Measurements from ENCODE around the gene KDELR1. TPM values are rescaled to one million over a fixed set of nuclear protein-coding genes. Genes with fewer than 3 reads are reported as not detected.

Gene KDELR1
- total and polyA plus RNA-seq, 7 donors = 61.5 to 195 (median 76.8) TPM

DNA sequence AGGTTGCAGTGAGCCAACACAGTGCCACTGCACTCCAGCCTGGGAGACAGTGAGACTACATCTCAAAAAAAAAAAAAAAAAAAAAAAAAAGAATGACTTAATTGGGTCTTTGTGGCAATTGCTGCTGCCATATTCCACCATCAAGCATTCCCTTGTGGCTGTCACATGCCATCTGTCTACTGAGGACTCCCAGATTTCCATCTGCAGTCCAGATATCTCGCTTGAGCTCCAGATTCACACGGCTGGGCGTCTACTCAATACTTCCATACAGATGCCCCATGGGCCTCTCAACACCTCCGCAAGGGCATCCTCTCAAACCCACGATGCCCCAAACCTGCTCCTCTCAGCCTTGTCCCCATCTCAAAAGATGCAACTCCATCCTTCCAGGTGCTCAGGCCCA is 40.5 kb downstream of the KDELR1 start:
- H3K9me3 ChIP-seq = no peaks in the 10 kb centered on the region
- intact Hi-C loops (cut with DNase I) = no loop called here
- no peaks in the 10 kb centered on the region for H3K36me3 ChIP-seq
- H3K4me3 ChIP-seq = no peak overlapping the region
- TF ChIP-seq POLR2AphosphoS5 (IDR thresholded peaks at IDR 0.05) = no peak
- TF ChIP-seq, protein P1, sequence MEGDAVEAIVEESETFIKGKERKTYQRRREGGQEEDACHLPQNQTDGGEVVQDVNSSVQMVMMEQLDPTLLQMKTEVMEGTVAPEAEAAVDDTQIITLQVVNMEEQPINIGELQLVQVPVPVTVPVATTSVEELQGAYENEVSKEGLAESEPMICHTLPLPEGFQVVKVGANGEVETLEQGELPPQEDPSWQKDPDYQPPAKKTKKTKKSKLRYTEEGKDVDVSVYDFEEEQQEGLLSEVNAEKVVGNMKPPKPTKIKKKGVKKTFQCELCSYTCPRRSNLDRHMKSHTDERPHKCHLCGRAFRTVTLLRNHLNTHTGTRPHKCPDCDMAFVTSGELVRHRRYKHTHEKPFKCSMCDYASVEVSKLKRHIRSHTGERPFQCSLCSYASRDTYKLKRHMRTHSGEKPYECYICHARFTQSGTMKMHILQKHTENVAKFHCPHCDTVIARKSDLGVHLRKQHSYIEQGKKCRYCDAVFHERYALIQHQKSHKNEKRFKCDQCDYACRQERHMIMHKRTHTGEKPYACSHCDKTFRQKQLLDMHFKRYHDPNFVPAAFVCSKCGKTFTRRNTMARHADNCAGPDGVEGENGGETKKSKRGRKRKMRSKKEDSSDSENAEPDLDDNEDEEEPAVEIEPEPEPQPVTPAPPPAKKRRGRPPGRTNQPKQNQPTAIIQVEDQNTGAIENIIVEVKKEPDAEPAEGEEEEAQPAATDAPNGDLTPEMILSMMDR (IDR thresholded peaks at IDR 0.05) = no peak
- no peak for TF ChIP-seq POLR2A (IDR thresholded peaks at IDR 0.05)
- no peak for TF ChIP-seq EP300 (IDR thresholded peaks at IDR 0.05)
- H3K27ac ChIP-seq = no peak overlapping the region
- no peak for DNase-seq
- H3K4me1 ChIP-seq = peaks cover 0 to 5% (median 0%) of the 10 kb centered on the region in 4 donors
- H3K27me3 ChIP-seq = no peaks in the 10 kb centered on the region
- 91 to 96% methylated on average over 5 of the region's 5 CpGs for WGBS, 2 donors

- H3K27ac ChIP-seq = no peak overlapping the region
- no peak overlapping the region for H3K4me3 ChIP-seq
- TF ChIP-seq POLR2AphosphoS5 (IDR thresholded peaks at IDR 0.05) (no peak), EP300 (IDR thresholded peaks at IDR 0.05) (no peak), POLR2A (IDR thresholded peaks at IDR 0.05) (no peak)
- TF ChIP-seq, protein P1 (IDR thresholded peaks at IDR 0.05) = no peak
- no peaks in the 10 kb centered on the region for H3K27me3 ChIP-seq
- DNase-seq = no peak
- H3K36me3 ChIP-seq = peaks cover 0 to 6% (median 0%) of the 10 kb centered on the region in 4 donors
- intact Hi-C loops (cut with DNase I) = no loop called here
- 92 to 93% methylated on average over 7 of the region's 7 CpGs for WGBS, 2 donors
- H3K9me3 ChIP-seq = no peaks in the 10 kb centered on the region
- peaks cover 0 to 5% (median 0%) of the 10 kb centered on the region in 4 donors for H3K4me1 ChIP-seq
Measured at GRCh38 chr19:48348737-48349136, 42.6 kb downstream of the KDELR1 start.

- no peak for DNase-seq
- H3K4me1 ChIP-seq = peaks cover 0 to 5% (median 0%) of the 10 kb centered on the region in 4 donors
- TF ChIP-seq POLR2AphosphoS5 (IDR thresholded peaks at IDR 0.05) = no peak
- TF ChIP-seq POLR2A (IDR thresholded peaks at IDR 0.05) = no peak
- TF ChIP-seq, protein P1 (IDR thresholded peaks at IDR 0.05) = no peak
- no peak for TF ChIP-seq EP300 (IDR thresholded peaks at IDR 0.05)
- H3K9me3 ChIP-seq = no peaks in the 10 kb centered on the region
- intact Hi-C loops (cut with DNase I) = no loop called here
- H3K27me3 ChIP-seq = no peaks in the 10 kb centered on the region
- peaks cover 0 to 6% (median 0%) of the 10 kb centered on the region in 4 donors for H3K36me3 ChIP-seq
- H3K4me3 ChIP-seq = no peak overlapping the region
- H3K27ac ChIP-seq = no peak overlapping the region
- WGBS, 2 donors = 77% methylated on average over 5 of the region's 5 CpGs
Measured at GRCh38 chr19:48348045-48348444, 43.3 kb downstream of the KDELR1 start.

DNA sequence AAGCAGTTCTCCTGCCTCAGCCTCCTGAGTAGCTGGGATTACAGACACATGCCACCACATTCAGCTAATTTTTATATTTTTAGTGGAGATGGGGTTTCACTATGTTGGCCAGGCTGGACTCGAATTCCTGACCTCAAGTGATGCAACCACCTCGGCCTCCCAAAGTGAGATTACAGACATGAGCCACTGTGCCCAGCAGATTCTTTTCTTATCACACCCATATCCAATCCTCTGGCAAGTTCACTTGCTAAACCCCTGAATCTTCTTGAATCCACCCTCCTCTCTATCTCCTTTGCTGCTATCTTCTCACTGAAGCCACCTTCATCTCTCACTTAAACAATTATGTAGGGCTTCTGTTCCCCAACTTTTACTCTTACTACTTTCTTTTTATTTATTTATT is 45.2 kb downstream of the KDELR1 start:
- Histone ChIP-seq H3K36me3 (peaks cover 0 to 12% (median 0%) of the 10 kb centered on the region in 4 donors), H3K9me3 (no peaks in the 10 kb centered on the region), H3K4me1 (peaks cover 0 to 5% (median 0%) of the 10 kb centered on the region in 4 donors), H3K4me3 (no peak overlapping the region), H3K27ac (no peak overlapping the region), H3K27me3 (no peaks in the 10 kb centered on the region)
- TF ChIP-seq, protein P1 (IDR thresholded peaks at IDR 0.05) = no peak
- TF ChIP-seq POLR2AphosphoS5 (IDR thresholded peaks at IDR 0.05) (no peak), POLR2A (IDR thresholded peaks at IDR 0.05) (no peak), EP300 (IDR thresholded peaks at IDR 0.05) (no peak)
- intact Hi-C loops (cut with DNase I) = no loop called here
- no peak for DNase-seq
- WGBS, 2 donors = 91 to 94% methylated on average over 2 of the region's 2 CpGs

DNA sequence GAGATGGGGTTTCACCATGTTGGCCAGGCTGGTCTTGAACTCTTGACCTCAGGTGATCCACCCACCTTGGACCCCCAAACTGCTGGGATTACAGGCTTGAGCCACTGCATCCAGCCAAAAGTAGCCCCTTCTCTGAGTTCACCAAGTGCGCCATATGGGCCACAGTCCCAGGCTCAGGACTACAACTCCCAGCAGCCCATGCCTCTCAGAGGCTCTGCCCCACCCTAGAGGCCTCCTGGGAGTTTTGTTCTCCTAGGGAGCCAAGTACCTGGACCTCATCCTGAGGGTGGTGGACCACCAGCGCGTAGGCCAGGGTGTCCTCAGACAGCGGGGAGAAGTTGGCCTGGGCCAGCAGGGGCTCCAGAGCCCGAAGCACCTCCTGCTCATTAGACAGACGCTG is 46.5 kb downstream of the KDELR1 start:
- no peak overlapping the region for H3K27ac ChIP-seq
- intact Hi-C loops (cut with DNase I) = no loop called here
- DNase-seq = no peak
- no peak for TF ChIP-seq EP300 (IDR thresholded peaks at IDR 0.05)
- no peak for TF ChIP-seq POLR2AphosphoS5 (IDR thresholded peaks at IDR 0.05)
- TF ChIP-seq POLR2A (IDR thresholded peaks at IDR 0.05) = no peak
- TF ChIP-seq, protein P1 (IDR thresholded peaks at IDR 0.05) = no peak
- no peaks in the 10 kb centered on the region for H3K27me3 ChIP-seq
- H3K36me3 ChIP-seq = peaks cover 0 to 12% (median 0%) of the 10 kb centered on the region in 4 donors
- WGBS, 2 donors = 98 to 99% methylated on average over 6 of the region's 6 CpGs
- H3K4me3 ChIP-seq = no peak overlapping the region
- H3K4me1 ChIP-seq = peaks cover 0 to 5% (median 0%) of the 10 kb centered on the region in 4 donors
- no peaks in the 10 kb centered on the region for H3K9me3 ChIP-seq
